GM18507 (cell line): ENCODE measurements around the gene SYNDIG1L.
A peak's percentile ranks its signal among the peaks of the same experiment; 100 is the strongest.
"Not testable (repeated sequence)": the region's sequence is repeated elsewhere in the genome, so short reads cannot be mapped to it uniquely, and the experiment has no call there.

ENCODE experiments used
- DNase-seq: peaks from one replicate; pipeline ENCODE4 v3.0.0; 2011; ENCODE audit warnings: low read depth; ENCODE audit not compliant: insufficient read length; ENCODE audit errors: extremely low spot score
- FAIRE-seq: peaks from 2 replicates; lab custom pipeline; 2011; peaks lifted over from hg19 to GRCh38; lab: Jason Lieb, UNC

Gene SYNDIG1L

DNA sequence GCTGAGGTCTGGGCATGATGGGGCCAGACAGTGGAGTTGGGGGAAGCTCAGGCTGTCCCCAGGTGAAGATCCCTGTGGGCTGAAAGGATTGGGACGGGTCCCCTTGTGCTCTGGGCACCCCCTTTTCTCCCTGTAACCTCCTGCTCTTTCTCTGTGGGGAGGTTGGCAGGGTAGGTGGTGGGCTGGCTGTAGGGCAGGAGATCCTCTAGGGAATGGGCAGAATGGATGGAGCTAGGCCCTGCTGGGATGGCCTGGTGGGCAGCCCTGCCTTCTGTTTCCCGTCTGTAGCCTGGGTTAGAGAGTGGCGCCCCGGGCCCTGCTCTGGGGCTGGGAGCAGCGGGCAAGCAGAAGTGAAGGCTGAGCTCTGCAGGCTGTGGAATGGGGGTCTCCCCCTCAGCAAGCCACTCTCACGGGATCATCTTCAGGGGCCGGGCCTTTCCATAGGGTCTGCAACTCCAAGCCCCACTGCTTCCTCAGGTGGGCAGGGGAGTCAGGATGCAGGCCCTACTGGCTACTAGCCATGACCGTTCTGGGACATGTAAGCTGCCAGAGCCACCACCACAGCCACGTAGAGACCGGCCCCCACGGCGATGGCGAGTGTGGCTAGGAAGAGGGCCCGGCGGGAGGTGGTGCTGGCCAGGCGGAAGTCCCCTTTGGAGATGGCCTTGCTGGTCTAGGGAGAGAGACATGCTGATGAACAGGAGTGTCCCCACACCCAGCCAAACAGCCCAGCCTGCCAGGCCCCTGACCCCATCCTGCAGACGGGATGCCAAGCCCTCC lies 18.8 kb downstream of the SYNDIG1L start:
- FAIRE-seq, result no peak
- no peak for DNase-seq

DNA sequence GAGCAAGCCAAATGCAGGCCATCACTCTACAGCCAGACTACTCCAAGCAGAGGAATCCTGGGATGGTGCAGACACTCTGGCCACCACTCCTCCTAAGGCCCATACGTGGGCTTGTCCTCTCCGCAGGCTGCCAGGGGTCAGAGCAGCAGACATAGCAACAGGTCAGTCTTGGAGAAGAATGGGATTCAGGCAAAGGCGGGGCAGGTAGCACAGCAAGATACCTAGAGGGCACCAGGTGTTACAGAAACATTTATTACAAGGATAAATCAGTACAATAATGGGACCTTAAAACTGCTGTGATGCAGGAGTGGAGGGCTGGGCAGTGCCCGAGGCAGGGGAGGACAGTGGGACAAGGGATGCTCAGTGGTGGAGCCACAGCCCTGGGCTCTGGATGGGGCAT lies 20.3 kb downstream of the SYNDIG1L start:
- DNase-seq (no peak), FAIRE-seq (no peak)

- DNase-seq (no peak), FAIRE-seq (no peak)
Observed at GRCh38 chr14:74404435-74404834, 21.6 kb downstream of the SYNDIG1L start.

DNA sequence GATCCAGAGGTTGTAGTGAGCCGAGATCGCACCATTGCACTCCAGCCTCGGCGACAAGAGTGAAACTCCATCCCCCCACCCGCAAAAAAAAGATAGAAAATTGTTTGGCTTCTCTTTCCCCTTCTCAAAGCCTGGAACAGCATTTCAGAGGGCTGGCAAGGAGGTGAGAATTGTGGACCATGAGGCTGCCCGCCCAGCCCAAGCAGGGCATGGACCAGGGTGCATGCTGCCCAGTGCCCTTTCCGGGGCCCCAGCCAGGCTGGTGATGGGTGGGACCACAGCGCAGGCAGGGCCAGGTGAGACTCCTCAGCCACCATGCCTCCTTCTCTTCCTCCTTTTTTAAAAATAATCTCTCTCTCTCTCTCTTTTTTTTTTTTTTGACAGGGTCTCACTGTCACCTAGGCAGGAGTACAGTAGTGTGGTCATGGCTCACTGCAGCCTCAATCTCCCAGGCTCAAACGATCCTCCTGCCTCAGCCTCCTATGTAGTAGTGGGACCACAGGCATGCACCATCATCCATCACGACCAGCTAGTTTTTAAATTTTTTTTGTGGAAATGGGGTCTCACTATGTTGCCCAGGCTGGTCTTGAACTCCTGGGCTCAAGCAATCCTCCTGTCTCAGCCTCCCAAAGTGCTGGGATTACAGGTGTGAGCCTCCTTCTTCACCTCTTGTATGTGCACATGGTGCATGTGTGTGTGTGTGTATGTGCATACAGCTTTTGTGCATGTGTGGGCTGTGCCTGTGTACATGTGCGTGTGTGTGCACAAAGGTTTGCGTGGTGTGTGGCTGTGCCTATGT lies 22.2 kb downstream of the SYNDIG1L start:
- DNase-seq, result no peak
- no peak for FAIRE-seq

- DNase-seq (no peak), FAIRE-seq (peak; percentile 70)
Observed at GRCh38 chr14:74402401-74403251, 23.4 kb downstream of the SYNDIG1L start.

DNA sequence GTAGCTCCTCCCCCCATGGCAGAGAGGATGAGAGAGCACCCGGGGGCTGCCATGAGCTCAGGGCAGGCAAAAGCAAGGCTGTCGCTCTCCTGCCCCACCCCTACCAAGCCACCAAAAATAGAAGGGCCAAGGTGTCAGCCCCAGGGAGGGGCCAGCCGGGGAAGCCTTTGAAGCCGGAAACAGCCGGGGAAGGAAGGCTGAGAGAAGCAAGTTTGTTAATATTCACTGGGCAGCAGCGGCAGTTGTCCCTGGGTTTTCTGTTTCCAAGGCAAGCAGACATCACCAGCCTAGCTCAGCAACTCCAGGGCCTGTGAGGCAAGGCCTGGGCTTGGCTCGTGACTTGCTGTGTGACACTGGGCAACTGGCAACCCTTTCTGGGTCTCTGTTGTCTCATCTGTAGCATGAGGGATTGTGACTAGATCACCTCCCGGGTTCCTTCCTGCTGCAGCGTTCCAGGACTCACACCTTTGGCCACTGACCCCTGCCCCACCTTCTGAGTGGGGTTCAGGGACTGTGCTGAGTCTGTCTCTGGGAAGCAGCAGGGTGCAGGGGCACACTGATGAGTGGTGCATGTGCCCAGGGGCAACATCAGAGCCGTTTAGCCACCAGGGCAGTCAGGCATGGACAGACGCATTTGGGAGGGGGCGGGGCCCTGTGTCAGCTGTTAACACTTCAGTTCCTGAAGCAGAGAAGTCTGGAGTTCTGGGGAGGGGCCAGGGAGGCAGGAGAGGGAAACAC lies 24.3 kb downstream of the SYNDIG1L start:
- FAIRE-seq (peak; percentile 96), DNase-seq (peak; percentile 63)

DNA sequence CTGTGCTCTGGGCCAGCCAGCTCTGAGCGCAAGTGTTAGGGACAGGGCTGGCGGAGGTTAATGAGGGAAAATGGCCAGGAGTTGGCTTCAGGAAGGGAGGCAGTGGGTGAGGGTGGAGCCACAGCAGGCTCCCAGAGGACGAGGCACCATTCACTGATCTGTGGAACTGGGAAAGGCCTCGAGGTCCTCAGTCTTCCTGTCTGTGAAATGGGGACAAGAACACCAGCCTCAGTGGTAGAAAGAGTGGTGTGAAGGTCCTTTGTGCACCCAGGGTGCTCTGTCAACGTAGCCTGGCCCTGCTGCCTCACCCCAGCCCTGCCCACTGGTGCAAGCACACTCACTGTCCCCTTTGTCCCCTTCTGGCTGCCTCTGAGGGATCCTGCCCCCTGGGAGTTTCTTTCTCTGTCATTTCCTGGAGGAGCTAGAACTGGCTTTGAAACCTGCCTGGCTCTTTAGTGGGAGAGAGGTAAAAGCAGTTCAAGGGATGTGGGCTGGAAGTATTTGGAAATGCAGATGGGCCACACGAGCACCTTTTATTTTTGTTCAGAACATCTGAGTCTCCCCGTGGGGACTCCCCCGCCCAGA lies 25.0 kb downstream of the SYNDIG1L start:
- no peak for DNase-seq

GRCh38 chr14:74400031-74400685 lies 25.9 kb downstream of the SYNDIG1L start:
- DNase-seq, result no peak

More for the DNA sequence above, 25.0 kb downstream of the SYNDIG1L start:
- no peak for FAIRE-seq

DNA sequence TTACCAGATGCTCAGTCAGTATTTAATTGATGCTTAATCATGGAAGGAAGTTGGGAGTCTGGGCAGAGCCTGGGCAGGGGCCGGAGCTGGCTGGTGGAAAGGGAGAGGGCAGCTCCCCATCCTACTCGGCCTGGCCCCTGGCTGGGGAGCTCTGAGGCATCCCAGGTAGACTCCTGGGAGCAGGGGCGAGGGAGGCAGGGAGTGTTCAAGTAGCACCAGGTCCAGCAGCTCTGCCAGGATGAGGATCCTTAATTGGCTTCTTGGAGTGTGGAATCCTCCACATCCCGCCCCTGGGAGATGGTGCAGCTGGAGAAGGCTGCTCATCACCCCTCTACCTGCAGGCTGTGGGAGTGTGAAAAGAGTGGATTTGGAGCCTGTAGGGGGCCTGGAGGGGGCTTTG lies 30.9 kb downstream of the SYNDIG1L start:
- no peak for DNase-seq
- no peak for FAIRE-seq

More at GRCh38 chr14:74400031-74400685, 25.9 kb downstream of the SYNDIG1L start:
- no peak for FAIRE-seq

DNA sequence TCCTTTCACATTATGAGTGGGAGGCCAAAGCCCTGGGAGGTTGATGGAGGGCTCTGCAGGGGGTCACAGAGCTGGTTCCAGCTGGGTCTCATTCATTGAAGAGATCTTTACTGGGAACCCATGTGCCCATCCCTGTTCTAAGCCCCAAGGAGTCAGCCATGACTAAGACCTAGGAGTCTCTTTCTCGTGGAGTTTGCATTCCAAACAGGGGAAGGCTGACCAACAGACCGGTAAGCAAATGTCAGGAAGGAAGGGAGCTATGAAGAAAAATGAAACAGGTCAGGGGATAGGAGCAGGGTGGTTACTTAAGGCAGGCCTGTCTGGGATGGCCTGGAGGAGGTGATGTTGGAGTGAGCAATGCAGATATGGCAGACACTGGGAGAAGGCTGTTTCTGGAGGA lies 31.5 kb downstream of the SYNDIG1L start:
- no peak for FAIRE-seq
- no peak for DNase-seq

GRCh38 chr14:74392616-74393570 lies 33.1 kb downstream of the SYNDIG1L start:
- DNase-seq, result no peak
- FAIRE-seq, result no peak

GRCh38 chr14:74391479-74391878 lies 34.5 kb downstream of the SYNDIG1L start:
- DNase-seq (no peak), FAIRE-seq (no peak)

DNA sequence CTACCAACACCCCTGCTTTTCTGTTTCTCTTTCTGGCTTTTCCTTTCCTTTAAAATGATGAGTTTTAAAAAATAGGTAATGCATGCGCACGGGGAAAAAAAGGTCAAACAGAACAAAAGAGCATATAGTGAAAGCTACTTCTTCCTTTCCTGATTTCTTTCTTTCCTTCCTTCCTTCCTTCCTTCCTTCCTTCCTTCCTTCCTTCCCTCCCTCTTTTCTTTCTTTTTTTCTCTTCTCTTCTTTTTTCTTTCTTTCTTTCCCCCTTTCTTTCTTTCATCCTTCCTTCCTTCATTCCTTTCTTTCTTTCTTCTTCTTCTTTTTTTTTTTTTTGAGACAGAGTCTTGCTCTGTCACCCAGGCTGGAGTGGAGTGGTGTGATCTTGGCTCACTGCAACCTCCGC lies 35.5 kb downstream of the SYNDIG1L start:
- not testable (repeated sequence) for DNase-seq, FAIRE-seq

DNA sequence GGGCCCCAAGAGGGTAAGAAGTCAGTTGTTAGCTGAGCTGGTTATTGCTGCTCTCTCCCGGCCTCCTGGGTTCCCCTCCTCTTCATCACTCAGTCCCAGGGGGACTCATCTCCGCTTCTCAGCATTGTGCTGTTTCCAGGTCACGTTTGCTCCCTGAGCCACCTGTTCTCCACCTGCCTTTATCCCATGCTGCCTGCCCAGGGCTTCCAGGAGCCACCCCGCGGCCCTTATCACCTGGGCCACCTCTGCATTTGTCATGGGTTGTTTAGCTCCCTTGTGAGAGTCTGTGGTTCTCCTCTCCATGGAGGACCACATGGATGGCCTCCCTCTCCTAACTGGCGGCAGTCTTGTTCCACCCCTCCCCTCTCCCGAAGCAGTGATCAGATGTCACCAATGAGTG lies 36.0 kb downstream of the SYNDIG1L start:
- FAIRE-seq (no peak), DNase-seq (no peak)

- no peak for DNase-seq
- no peak for FAIRE-seq
Observed at GRCh38 chr14:74382231-74382630, 43.8 kb downstream of the SYNDIG1L start.

- DNase-seq, FAIRE-seq: not testable (repeated sequence)
Observed at GRCh38 chr14:74381571-74381970, 44.4 kb downstream of the SYNDIG1L start.

- DNase-seq (no peak), FAIRE-seq (no peak)
Observed at GRCh38 chr14:74380845-74381244, 45.2 kb downstream of the SYNDIG1L start.
